HL-60 (cell line): ENCODE results near the gene SIAE.

Source experiments
- DNase-seq, 2 experiments: peaks; one replicate each; pipeline ENCODE4 v3.0.0-alpha.2; 2010 to 2020; ENCODE audit warnings: low read depth in 1 of 2, low spot score in 1 of 2
- H3K27ac ChIP-seq: fragments of 250-450 bp; sonication (Bioruptor Pico); replicated peaks from 2 replicates; pipeline ENCODE4 v1.5.1; 2020; ENCODE audit warnings: mild to moderate bottlenecking, moderate library complexity
- H3K27me3 ChIP-seq: fragments of 250-450 bp; sonication (Bioruptor Pico); 2 replicates; pipeline ENCODE4 v1.5.1; 2021; ENCODE audit warnings: mild to moderate bottlenecking, moderate library complexity; ENCODE audit not compliant: insufficient read depth, poor library complexity, severe bottlenecking
- H3K4me3 ChIP-seq: replicated peaks from 2 replicates; pipeline ENCODE4 v1.5.1; 2011; ENCODE audit warnings: mild to moderate bottlenecking, control low read depth, low read length; ENCODE audit not compliant: insufficient read depth
- GABPA ChIP-seq: IDR thresholded peaks from 2 replicates; pipeline ENCODE4 v1.6.1; 2012; ENCODE audit warnings: low read depth
- POLR2AphosphoS5 ChIP-seq: IDR thresholded peaks from 2 replicates; pipeline ENCODE4 v1.6.1; 2012; ENCODE audit warnings: low read depth
- SPI1 ChIP-seq: IDR thresholded peaks from 2 replicates; pipeline ENCODE4 v1.6.1; 2012; ENCODE audit warnings: low read depth, mild to moderate bottlenecking, borderline replicate concordance
- TF ChIP-seq, protein P1 (sequence below): IDR thresholded peaks from one replicate; pipeline ENCODE4 v1.5.1; 2011; ENCODE audit warnings: low read length, control low read depth, inconsistent platforms; ENCODE audit not compliant: insufficient read depth
- TF ChIP-seq, protein P2 (sequence below): IDR thresholded peaks from 2 replicates; pipeline ENCODE4 v1.6.1; 2012; ENCODE audit warnings: low read depth; ENCODE audit not compliant: insufficient replicate concordance

SIAE gene

DNA sequence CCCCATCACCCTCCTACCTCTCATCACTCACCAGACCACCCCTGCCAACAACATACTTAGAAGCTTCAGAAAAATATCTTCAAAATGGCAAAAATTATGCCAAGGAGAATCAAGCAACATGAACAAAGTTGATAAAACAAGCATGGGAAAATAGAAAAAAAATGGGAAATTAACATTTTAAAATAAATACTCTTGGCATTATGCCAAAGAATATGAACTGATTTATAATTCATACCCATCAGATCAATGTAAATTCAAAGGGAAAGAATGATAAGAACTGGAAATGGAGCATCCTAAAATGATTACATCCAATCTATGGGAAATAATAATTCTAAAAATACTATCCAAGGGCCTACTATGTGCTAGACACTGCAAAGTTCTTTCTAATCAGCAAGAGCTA, 12.0 kb downstream of the SIAE start:
- no peak for TF ChIP-seq GABPA
- no peak for TF ChIP-seq SPI1
- TF ChIP-seq, protein P1, sequence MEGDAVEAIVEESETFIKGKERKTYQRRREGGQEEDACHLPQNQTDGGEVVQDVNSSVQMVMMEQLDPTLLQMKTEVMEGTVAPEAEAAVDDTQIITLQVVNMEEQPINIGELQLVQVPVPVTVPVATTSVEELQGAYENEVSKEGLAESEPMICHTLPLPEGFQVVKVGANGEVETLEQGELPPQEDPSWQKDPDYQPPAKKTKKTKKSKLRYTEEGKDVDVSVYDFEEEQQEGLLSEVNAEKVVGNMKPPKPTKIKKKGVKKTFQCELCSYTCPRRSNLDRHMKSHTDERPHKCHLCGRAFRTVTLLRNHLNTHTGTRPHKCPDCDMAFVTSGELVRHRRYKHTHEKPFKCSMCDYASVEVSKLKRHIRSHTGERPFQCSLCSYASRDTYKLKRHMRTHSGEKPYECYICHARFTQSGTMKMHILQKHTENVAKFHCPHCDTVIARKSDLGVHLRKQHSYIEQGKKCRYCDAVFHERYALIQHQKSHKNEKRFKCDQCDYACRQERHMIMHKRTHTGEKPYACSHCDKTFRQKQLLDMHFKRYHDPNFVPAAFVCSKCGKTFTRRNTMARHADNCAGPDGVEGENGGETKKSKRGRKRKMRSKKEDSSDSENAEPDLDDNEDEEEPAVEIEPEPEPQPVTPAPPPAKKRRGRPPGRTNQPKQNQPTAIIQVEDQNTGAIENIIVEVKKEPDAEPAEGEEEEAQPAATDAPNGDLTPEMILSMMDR, result no peak
- no peak for TF ChIP-seq POLR2AphosphoS5
- TF ChIP-seq, protein P2, sequence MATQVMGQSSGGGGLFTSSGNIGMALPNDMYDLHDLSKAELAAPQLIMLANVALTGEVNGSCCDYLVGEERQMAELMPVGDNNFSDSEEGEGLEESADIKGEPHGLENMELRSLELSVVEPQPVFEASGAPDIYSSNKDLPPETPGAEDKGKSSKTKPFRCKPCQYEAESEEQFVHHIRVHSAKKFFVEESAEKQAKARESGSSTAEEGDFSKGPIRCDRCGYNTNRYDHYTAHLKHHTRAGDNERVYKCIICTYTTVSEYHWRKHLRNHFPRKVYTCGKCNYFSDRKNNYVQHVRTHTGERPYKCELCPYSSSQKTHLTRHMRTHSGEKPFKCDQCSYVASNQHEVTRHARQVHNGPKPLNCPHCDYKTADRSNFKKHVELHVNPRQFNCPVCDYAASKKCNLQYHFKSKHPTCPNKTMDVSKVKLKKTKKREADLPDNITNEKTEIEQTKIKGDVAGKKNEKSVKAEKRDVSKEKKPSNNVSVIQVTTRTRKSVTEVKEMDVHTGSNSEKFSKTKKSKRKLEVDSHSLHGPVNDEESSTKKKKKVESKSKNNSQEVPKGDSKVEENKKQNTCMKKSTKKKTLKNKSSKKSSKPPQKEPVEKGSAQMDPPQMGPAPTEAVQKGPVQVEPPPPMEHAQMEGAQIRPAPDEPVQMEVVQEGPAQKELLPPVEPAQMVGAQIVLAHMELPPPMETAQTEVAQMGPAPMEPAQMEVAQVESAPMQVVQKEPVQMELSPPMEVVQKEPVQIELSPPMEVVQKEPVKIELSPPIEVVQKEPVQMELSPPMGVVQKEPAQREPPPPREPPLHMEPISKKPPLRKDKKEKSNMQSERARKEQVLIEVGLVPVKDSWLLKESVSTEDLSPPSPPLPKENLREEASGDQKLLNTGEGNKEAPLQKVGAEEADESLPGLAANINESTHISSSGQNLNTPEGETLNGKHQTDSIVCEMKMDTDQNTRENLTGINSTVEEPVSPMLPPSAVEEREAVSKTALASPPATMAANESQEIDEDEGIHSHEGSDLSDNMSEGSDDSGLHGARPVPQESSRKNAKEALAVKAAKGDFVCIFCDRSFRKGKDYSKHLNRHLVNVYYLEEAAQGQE, result no peak
- no peak for DNase-seq
- Histone ChIP-seq H3K27ac (no peak overlapping the region), H3K27me3 (no peaks in the 10 kb centered on the region), H3K4me3 (no peak overlapping the region)

DNA sequence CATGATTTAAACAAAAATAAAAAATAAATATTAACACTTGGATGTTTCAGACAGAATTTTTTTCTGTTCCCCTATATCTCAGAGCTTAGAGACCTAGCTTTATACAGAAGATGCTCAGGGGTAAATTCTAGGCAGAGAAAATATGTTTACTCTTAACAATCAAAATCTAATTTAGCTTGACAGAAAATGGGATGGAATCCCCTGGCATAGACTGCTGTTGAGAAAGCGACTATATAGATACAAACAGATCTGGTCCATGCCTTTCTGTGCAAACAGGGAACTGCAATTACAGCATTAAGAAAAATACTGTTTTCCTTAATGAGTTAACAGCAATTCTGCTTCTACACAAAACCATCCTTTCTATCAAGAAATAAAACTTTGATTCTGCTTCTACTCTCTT, 14.6 kb downstream of the SIAE start:
- Histone ChIP-seq H3K27me3 (no peaks in the 10 kb centered on the region), H3K4me3 (no peak overlapping the region), H3K27ac (no peak overlapping the region)
- no peak for TF ChIP-seq GABPA
- TF ChIP-seq, protein P2, result no peak
- no peak for TF ChIP-seq POLR2AphosphoS5
- TF ChIP-seq SPI1, result no peak
- TF ChIP-seq, protein P1, result no peak
- no peak for DNase-seq

DNA sequence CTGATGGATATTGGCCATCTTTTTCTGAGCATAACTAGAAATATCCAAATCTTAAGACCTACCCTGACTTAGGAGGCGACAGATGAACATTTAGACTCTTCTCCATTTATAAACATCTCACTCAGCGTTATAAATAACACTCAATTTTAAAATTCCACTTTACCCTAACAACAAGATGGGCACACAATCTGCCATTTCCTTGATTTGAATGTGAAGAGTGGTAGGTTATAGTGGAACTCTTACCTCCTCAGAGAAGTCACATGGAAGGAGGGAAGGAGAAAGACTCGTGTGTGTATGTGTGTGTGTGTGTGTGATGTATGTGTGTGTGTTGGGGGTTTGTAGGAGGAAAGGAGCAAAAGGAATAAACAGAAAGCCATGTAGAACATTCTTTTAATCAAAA, 15.0 kb downstream of the SIAE start:
- Histone ChIP-seq H3K27ac (no peak overlapping the region), H3K27me3 (no peaks in the 10 kb centered on the region), H3K4me3 (no peak overlapping the region)
- DNase-seq, result no peak
- TF ChIP-seq, protein P2, result no peak
- no peak for TF ChIP-seq GABPA

DNA sequence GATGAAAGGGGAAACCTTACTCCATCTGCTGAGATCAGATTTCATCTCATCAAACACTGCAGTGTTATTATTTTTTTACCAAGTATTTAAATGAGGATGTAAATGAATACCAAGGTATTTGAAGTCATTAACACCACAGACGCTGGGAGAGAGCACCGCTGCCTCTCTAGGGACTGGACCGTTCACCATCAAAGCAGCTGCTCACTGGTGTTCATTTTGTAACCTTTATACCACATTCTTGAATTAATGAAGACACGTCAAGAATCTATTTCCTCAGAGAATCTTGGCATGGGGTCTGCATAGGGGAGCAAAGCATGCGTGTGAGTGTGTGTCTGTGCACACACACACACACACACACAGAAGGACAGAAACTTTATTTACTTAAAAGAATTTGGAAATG, 15.6 kb downstream of the SIAE start:
- TF ChIP-seq GABPA (no peak), POLR2AphosphoS5 (no peak), SPI1 (no peak)
- TF ChIP-seq, protein P1, result no peak
- TF ChIP-seq, protein P2, result no peak
- Histone ChIP-seq H3K27ac (no peak overlapping the region), H3K27me3 (no peaks in the 10 kb centered on the region), H3K4me3 (no peak overlapping the region)
- no peak for DNase-seq
